GM04503 (cell line): Measurements from ENCODE around the gene CHD2.

ENCODE experiments used
- DNase-seq: peaks from one replicate; pipeline ENCODE4 v3.0.0-alpha.2; 2012; ENCODE audit warnings: low read depth

CHD2 gene

GRCh38 chr15:93068581-93069199 lies 168.6 kb downstream of the CHD2 start:
- no peak for DNase-seq

- no peak for DNase-seq
Measured at GRCh38 chr15:93070132-93070531, 170.0 kb downstream of the CHD2 start.

- DNase-seq, result no peak
Measured at GRCh38 chr15:93070551-93071296, 170.6 kb downstream of the CHD2 start.

GRCh38 chr15:93071469-93071936 lies 171.4 kb downstream of the CHD2 start:
- no peak for DNase-seq

GRCh38 chr15:93072011-93072410 lies 171.9 kb downstream of the CHD2 start:
- DNase-seq, result peak; percentile 8

GRCh38 chr15:93072411-93073394 lies 172.6 kb downstream of the CHD2 start:
- DNase-seq, result no peak

- DNase-seq, result no peak
Measured at GRCh38 chr15:93073465-93073952, 173.4 kb downstream of the CHD2 start.

- no peak for DNase-seq
Measured at GRCh38 chr15:93074599-93074998, 174.5 kb downstream of the CHD2 start.

- DNase-seq, result no peak
Measured at GRCh38 chr15:93076217-93076616, 176.1 kb downstream of the CHD2 start.

GRCh38 chr15:93076875-93077274 lies 176.8 kb downstream of the CHD2 start:
- DNase-seq, result no peak
